Astrocyte of the cerebellum (primary cell): Measurements from ENCODE around the gene ARVCF.

Experiments used
- DNase-seq: peaks from one replicate; pipeline ENCODE4 v3.0.0-alpha.2; 2011; ENCODE audit warnings: low read depth
- H3K4me3 ChIP-seq: 2 replicates; pipeline ENCODE4 v1.5.1; 2011; ENCODE audit warnings: mild to moderate bottlenecking, low read depth, low read length, moderate library complexity
- CTCF ChIP-seq: IDR thresholded peaks from 2 replicates; pipeline ENCODE4 v1.5.1; 2012; ENCODE audit warnings: low read length, low read depth, moderate library complexity, mild to moderate bottlenecking; ENCODE audit errors: missing control alignments
- in situ Hi-C: cut with HindIII; loops from 2 replicates; pipeline ENCODE4 v1.10.0; 2017; ENCODE audit warnings: low sequenced_read_pairs

Gene ARVCF

GRCh38 chr22:19995611-19996339 lies 20.8 kb downstream of the ARVCF start:
- DNase-seq: no peak

GRCh38 chr22:19994851-19995610 lies 21.6 kb downstream of the ARVCF start:
- in situ Hi-C loops: no loop called here
- no peak for DNase-seq
- no peak for TF ChIP-seq CTCF
- H3K4me3 ChIP-seq: no peak overlapping the region

More at GRCh38 chr22:19995611-19996339, 20.8 kb downstream of the ARVCF start:
- no peak for TF ChIP-seq CTCF
- H3K4me3 ChIP-seq: no peak overlapping the region
- in situ Hi-C loops: no loop called here

GRCh38 chr22:19993926-19994325 lies 22.7 kb downstream of the ARVCF start:
- DNase-seq: no peak
- in situ Hi-C loops: no loop called here
- H3K4me3 ChIP-seq: no peak overlapping the region
- TF ChIP-seq CTCF: no peak

GRCh38 chr22:19992921-19993355 lies 23.7 kb downstream of the ARVCF start:
- in situ Hi-C loops: no loop called here
- DNase-seq: no peak

GRCh38 chr22:19992481-19992911 lies 24.1 kb downstream of the ARVCF start:
- no peak for TF ChIP-seq CTCF
- in situ Hi-C loops: no loop called here
- H3K4me3 ChIP-seq: no peak overlapping the region
- DNase-seq: no peak

More at GRCh38 chr22:19992921-19993355, 23.7 kb downstream of the ARVCF start:
- no peak for TF ChIP-seq CTCF
- H3K4me3 ChIP-seq: no peak overlapping the region

GRCh38 chr22:19991645-19992451 lies 24.8 kb downstream of the ARVCF start:
- no peak for TF ChIP-seq CTCF
- in situ Hi-C loops: no loop called here

More at GRCh38 chr22:19991645-19992451, 24.8 kb downstream of the ARVCF start:
- no peak for DNase-seq
- no peak overlapping the region for H3K4me3 ChIP-seq
